GM12878 (cell line): Measurements from ENCODE around the gene CCDC24. TPM values are rescaled to one million over a fixed set of nuclear protein-coding genes. Genes with fewer than 3 reads are reported as not detected.

ENCODE experiments used
- ATAC-seq: fragments of 200-7000 bp; cut with Tn5 transposase; 3 replicates; pipeline ENCODE4 v1.9.1; 2020; ENCODE audit warnings: mild to moderate bottlenecking, moderate library complexity
- BruUV-seq: library from RNA; stranded (reverse); fragments of 400-500 nt; replicated peaks from 2 replicates; lab custom pipeline; 2021; lab: Mats Ljungman, UMichigan
- CTCF ChIA-PET: fragments of 300-600 bp; sonication (Branson Sonifier 250); formaldehyde crosslinking; extraction: SDS; loops from one replicate; lab custom pipeline; 2021; ENCODE audit warnings: inconsistent platforms; lab: Yijun Ruan, JAX
- POLR2A ChIA-PET: fragments of 350-600 bp; formaldehyde crosslinking; extraction: SDS; loops from one replicate; lab custom pipeline; 2021; ENCODE audit warnings: inconsistent platforms; lab: Charles Lee
- RAD21 ChIA-PET: fragments of 300-600 bp; sonication (Branson Sonifier 250); formaldehyde crosslinking; loops from one replicate; lab custom pipeline; 2023; ENCODE audit warnings: antibody characterized with exemption; ENCODE audit not compliant: unreplicated experiment; lab: Charles Lee
- SMC1A ChIA-PET: fragments of 300-600 bp; sonication (Branson Sonifier 250); formaldehyde crosslinking; loops from one replicate; lab custom pipeline; 2023; ENCODE audit not compliant: unreplicated experiment, uncharacterized antibody; lab: Charles Lee
- DNase-seq: peaks from one replicate; pipeline ENCODE4 v3.0.0-alpha.2; 2011; ENCODE audit warnings: low read depth, low spot score
- FAIRE-seq: peaks from 3 replicates; lab custom pipeline; 2011; peaks lifted over from hg19 to GRCh38; lab: Jason Lieb, UNC
- H2AFZ ChIP-seq: 2 replicates; pipeline ENCODE4 v1.6.0; 2011; ENCODE audit warnings: low read depth, low read length, control low read depth; ENCODE audit not compliant: control insufficient read depth
- H3K27ac ChIP-seq: 2 replicates; pipeline ENCODE4 v1.5.1; 2011; ENCODE audit warnings: control low read depth; ENCODE audit not compliant: control insufficient read depth, insufficient read depth
- H3K27me3 ChIP-seq, 2 experiments: replicated peaks in 1 of 2; 2 replicates each; pipeline versions ENCODE4 v1.6.0 to v1.6.1; 2011; ENCODE audit warnings: low read length in 1 of 2; ENCODE audit not compliant: control insufficient read depth in 2 of 2, insufficient read depth in 2 of 2
- H3K36me3 ChIP-seq, 2 experiments: 2 replicates each; pipeline ENCODE4 v1.5.1; 2011; ENCODE audit warnings: low read length in 1 of 2; ENCODE audit not compliant: control insufficient read depth in 2 of 2, insufficient read depth in 2 of 2
- H3K4me1 ChIP-seq: 2 replicates; pipeline ENCODE4 v1.6.1; 2011; ENCODE audit warnings: mild to moderate bottlenecking, low read length, moderate library complexity, mixed read lengths; ENCODE audit not compliant: control insufficient read depth, insufficient read depth
- H3K4me2 ChIP-seq: 2 replicates; pipeline ENCODE4 v1.6.0; 2011; ENCODE audit warnings: control low read depth; ENCODE audit not compliant: control insufficient read depth, insufficient read depth
- H3K4me3 ChIP-seq: fragments of 200-600 bp; sonication (generic); 2 replicates; pipeline ENCODE4 v1.5.1; 2016
- H3K79me2 ChIP-seq: 2 replicates; pipeline ENCODE4 v1.6.0; 2011; ENCODE audit warnings: low read length; ENCODE audit not compliant: control insufficient read depth, insufficient read depth
- H3K9ac ChIP-seq: 2 replicates; pipeline ENCODE4 v1.8.0; 2011; ENCODE audit warnings: low read length, control low read depth, mixed read lengths; ENCODE audit not compliant: control insufficient read depth, insufficient read depth
- H3K9me3 ChIP-seq: replicated peaks from 3 replicates; pipeline ENCODE4 v1.5.1; 2011; ENCODE audit warnings: mild to moderate bottlenecking, low read length; ENCODE audit not compliant: control insufficient read depth, insufficient read depth
- H4K20me1 ChIP-seq: 2 replicates; pipeline ENCODE4 v1.6.0; 2011; ENCODE audit not compliant: control insufficient read depth, insufficient read depth
- ATF7 ChIP-seq: fragments of 450-650 bp; IDR thresholded peaks from 2 replicates; pipeline ENCODE4 v1.6.1; 2016; ENCODE audit warnings: low read depth, mild to moderate bottlenecking
- BACH1 ChIP-seq: fragments of 450-650 bp; IDR thresholded peaks from 2 replicates; pipeline ENCODE4 v1.6.1; 2017; ENCODE audit warnings: mild to moderate bottlenecking, borderline replicate concordance
- CBX5 ChIP-seq: sonication (generic); IDR thresholded peaks from 2 replicates; pipeline ENCODE4 v1.6.1; 2016; ENCODE audit warnings: low read depth, moderate library complexity, mild to moderate bottlenecking, inconsistent platforms
- CEBPB ChIP-seq, 2 experiments: fragments of 150-350 bp in 1 of 2; IDR thresholded peaks; 2 replicates each; pipeline ENCODE4 v1.6.1; 2012 to 2014; ENCODE audit warnings: low read depth in 2 of 2, low read length in 2 of 2, borderline replicate concordance in 1 of 2, inconsistent platforms in 1 of 2
- CHD1 ChIP-seq: IDR thresholded peaks from 2 replicates; pipeline ENCODE4 v1.6.1; 2012; ENCODE audit warnings: low read depth, low read length, improper control_type of control experiment
- CREB1 ChIP-seq: IDR thresholded peaks from 2 replicates; pipeline ENCODE4 v1.6.1; 2012; ENCODE audit warnings: low read depth, mild to moderate bottlenecking, inconsistent platforms
- DPF2 ChIP-seq: fragments of 450-650 bp; IDR thresholded peaks from 2 replicates; pipeline ENCODE4 v1.6.1; 2017; ENCODE audit warnings: mild to moderate bottlenecking
- FOXM1 ChIP-seq: IDR thresholded peaks from 2 replicates; pipeline ENCODE4 v1.6.1; 2012; ENCODE audit warnings: low read depth, mild to moderate bottlenecking, inconsistent platforms, low read length, moderate library complexity
- HDAC2 ChIP-seq: fragments of 200-600 bp; sonication (generic); IDR thresholded peaks from 2 replicates; pipeline ENCODE4 v1.6.1; 2017
- MYB ChIP-seq: fragments of 150-350 bp; IDR thresholded peaks from 2 replicates; pipeline ENCODE4 v1.6.1; 2014; ENCODE audit warnings: mild to moderate bottlenecking, low read depth, low read length, borderline replicate concordance
- NBN ChIP-seq: fragments of 450-650 bp; IDR thresholded peaks from 2 replicates; pipeline ENCODE4 v1.6.1; 2016
- NFXL1 ChIP-seq: fragments of 450-650 bp; IDR thresholded peaks from 2 replicates; pipeline ENCODE4 v1.6.1; 2017; ENCODE audit warnings: antibody characterized with exemption, mild to moderate bottlenecking, borderline replicate concordance
- NFYB ChIP-seq: IDR thresholded peaks from 2 replicates; pipeline ENCODE4 v1.6.1; 2011; ENCODE audit warnings: low read depth, mild to moderate bottlenecking, low read length, improper control_type of control experiment, moderate library complexity; ENCODE audit not compliant: insufficient read depth
- SMAD5 ChIP-seq: IDR thresholded peaks from 2 replicates; pipeline ENCODE4 v1.6.1; 2016; ENCODE audit warnings: antibody characterized with exemption, low read depth
- TCF12 ChIP-seq: IDR thresholded peaks from 2 replicates; pipeline ENCODE4 v1.6.1; 2011; ENCODE audit warnings: low read depth, mild to moderate bottlenecking, low read length
- ZNF274 ChIP-seq: IDR thresholded peaks from one replicate; pipeline ENCODE4 v1.8.0; 2011; ENCODE audit not compliant: insufficient read length, insufficient read depth
- WGBS: methylation state at CpG from one replicate; pipeline ENCODE4 v1.1.6; 2016; ENCODE audit warnings: low lambda C conversion rate; ENCODE audit not compliant: insufficient replicate concordance, insufficient coverage; ENCODE audit errors: missing lambda C conversion rate; 5-methylcytosine and 5-hydroxymethylcytosine counted together
- in situ Hi-C: fragments of 300-500 bp; cut with MboI; formaldehyde crosslinking; loops from 9 replicates; pipeline ENCODE4 v1.14.3; 2018; ENCODE audit warnings: mixed read lengths
- intact Hi-C: fragments of 100-400 bp; cut with micrococcal nuclease; formaldehyde crosslinking; loops from one replicate; pipeline ENCODE4 v1.14.2; 2022; ENCODE audit not compliant: unreplicated experiment
- polyA plus RNA-seq, 11 experiments: library from polyadenylated mRNA; depleted of rRNA in 4 of 11; unstranded in 6 of 11; stranded (reverse) in 5 of 11; fragments of >200 nt; fragmentation: Nextera tagmentation in 4 of 11; fragmentation: Illumina TruSeq in 1 of 11; extraction: Ambion mirVana in 4 of 11; extraction: Trizol in 1 of 11; gene quantifications; 1 replicate in 1 of 11; 2 replicates in 10 of 11; pipeline versions ENCODE4 v1.2.1 to v1.2.3, GENCODE V29; 2011 to 2016; ENCODE audit warnings: inconsistent platforms in 2 of 11, missing spikeins in 2 of 11, low read depth in 1 of 11
- total RNA-seq, 4 experiments: library from RNA; depleted of rRNA in 3 of 4; stranded (reverse); fragments of >200 nt in 3 of 4; fragmentation: Illumina TruSeq in 1 of 4; extraction: Trizol in 1 of 4; gene quantifications; 2 replicates each; pipeline versions ENCODE4 v1.2.1 to v1.2.3, GENCODE V29; 2013 to 2021
- TF ChIP-seq, protein P1 (sequence below): fragments of 450-650 bp; formaldehyde crosslinking; IDR thresholded peaks from 2 replicates; pipeline ENCODE4 v1.4.0; 2020; ENCODE audit warnings: mild to moderate bottlenecking, moderate library complexity
- TF ChIP-seq, protein P2 (sequence below): fragments of 450-650 bp; IDR thresholded peaks from 2 replicates; pipeline ENCODE4 v1.6.1; 2014; ENCODE audit warnings: mild to moderate bottlenecking
- TF ChIP-seq, protein P3 (sequence below): IDR thresholded peaks from 2 replicates; pipeline ENCODE4 v1.6.1; 2012; ENCODE audit warnings: mild to moderate bottlenecking, low read depth, low read length

The CCDC24 gene
- total and polyA plus RNA-seq, 10 of the 15 experiments (the other 5 are each of a cell fraction or from before 2014, with no cell fraction given) = 0.18 to 3.1 (median 1.6) TPM; not detected in 1

DNA sequence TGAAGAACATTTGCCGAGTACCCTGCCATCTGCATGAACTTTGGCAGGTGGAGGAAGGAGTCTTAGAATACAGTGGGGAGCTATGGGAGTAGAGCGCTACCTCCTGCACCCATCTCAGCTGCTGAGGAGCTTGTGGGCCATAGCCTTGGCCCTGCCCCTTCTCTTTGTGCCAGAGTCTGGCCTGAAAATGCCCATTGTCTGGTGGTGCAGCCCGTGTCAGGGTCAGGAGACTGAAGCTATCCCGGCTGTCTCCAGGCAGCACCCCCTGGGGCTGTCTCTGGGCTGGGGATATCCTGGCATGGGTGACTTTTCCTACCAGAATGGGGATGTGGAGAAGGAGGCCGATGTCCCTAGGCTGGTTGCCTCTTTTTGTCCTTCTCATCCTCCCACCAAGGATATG is 37.4 kb upstream of the CCDC24 start:
- intact Hi-C loops (no loop called here), in situ Hi-C loops (no loop called here)
- Histone ChIP-seq H3K4me1 (no peaks in the 10 kb centered on the region), H2AFZ (no peak overlapping the region), H4K20me1 (no peaks in the 10 kb centered on the region), H3K79me2 (no peaks in the 10 kb centered on the region), H3K27me3 (no peaks in the 10 kb centered on the region), H3K9ac (no peak overlapping the region), H3K36me3 (peaks cover 0 to 16% of the 10 kb centered on the region in 2 experiments; a peak in 1 of 4 replicates), H3K4me3 (no peak overlapping the region), H3K27ac (no peak overlapping the region), H3K9me3 (no peaks in the 10 kb centered on the region), H3K4me2 (no peak overlapping the region)
- POLR2A ChIA-PET = no interaction called here
- RAD21 ChIA-PET = no interaction called here
- SMC1A ChIA-PET = interaction anchor here (0.8 to 1.7 kb wide), 5 partner anchors 19 to 190 kb away, joined by 3 to 8 read pairs (median 3); no protein-coding TSS in a partner anchor
- no TSS peak for BruUV-seq
- 90% methylated on average over 5 of the region's 5 CpGs for WGBS
- ATAC-seq (no peak), FAIRE-seq (no peak), DNase-seq (no peak)
- CTCF ChIA-PET = interaction anchor here (0.7 kb wide), 1 partner anchor 8 kb away, joined by 3 read pairs; no protein-coding TSS in a partner anchor
- TF ChIP-seq, protein P1, sequence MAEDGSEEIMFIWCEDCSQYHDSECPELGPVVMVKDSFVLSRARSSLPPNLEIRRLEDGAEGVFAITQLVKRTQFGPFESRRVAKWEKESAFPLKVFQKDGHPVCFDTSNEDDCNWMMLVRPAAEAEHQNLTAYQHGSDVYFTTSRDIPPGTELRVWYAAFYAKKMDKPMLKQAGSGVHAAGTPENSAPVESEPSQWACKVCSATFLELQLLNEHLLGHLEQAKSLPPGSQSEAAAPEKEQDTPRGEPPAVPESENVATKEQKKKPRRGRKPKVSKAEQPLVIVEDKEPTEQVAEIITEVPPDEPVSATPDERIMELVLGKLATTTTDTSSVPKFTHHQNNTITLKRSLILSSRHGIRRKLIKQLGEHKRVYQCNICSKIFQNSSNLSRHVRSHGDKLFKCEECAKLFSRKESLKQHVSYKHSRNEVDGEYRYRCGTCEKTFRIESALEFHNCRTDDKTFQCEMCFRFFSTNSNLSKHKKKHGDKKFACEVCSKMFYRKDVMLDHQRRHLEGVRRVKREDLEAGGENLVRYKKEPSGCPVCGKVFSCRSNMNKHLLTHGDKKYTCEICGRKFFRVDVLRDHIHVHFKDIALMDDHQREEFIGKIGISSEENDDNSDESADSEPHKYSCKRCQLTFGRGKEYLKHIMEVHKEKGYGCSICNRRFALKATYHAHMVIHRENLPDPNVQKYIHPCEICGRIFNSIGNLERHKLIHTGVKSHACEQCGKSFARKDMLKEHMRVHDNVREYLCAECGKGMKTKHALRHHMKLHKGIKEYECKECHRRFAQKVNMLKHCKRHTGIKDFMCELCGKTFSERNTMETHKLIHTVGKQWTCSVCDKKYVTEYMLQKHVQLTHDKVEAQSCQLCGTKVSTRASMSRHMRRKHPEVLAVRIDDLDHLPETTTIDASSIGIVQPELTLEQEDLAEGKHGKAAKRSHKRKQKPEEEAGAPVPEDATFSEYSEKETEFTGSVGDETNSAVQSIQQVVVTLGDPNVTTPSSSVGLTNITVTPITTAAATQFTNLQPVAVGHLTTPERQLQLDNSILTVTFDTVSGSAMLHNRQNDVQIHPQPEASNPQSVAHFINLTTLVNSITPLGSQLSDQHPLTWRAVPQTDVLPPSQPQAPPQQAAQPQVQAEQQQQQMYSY (CRISPR knock-in tag) = no peak
- TF ChIP-seq, protein P2, sequence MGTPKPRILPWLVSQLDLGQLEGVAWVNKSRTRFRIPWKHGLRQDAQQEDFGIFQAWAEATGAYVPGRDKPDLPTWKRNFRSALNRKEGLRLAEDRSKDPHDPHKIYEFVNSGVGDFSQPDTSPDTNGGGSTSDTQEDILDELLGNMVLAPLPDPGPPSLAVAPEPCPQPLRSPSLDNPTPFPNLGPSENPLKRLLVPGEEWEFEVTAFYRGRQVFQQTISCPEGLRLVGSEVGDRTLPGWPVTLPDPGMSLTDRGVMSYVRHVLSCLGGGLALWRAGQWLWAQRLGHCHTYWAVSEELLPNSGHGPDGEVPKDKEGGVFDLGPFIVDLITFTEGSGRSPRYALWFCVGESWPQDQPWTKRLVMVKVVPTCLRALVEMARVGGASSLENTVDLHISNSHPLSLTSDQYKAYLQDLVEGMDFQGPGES = no peak
- TF ChIP-seq CBX5 = no peak
- TF ChIP-seq CHD1 = no peak
- no peak for TF ChIP-seq NBN
- TF ChIP-seq, protein P3, sequence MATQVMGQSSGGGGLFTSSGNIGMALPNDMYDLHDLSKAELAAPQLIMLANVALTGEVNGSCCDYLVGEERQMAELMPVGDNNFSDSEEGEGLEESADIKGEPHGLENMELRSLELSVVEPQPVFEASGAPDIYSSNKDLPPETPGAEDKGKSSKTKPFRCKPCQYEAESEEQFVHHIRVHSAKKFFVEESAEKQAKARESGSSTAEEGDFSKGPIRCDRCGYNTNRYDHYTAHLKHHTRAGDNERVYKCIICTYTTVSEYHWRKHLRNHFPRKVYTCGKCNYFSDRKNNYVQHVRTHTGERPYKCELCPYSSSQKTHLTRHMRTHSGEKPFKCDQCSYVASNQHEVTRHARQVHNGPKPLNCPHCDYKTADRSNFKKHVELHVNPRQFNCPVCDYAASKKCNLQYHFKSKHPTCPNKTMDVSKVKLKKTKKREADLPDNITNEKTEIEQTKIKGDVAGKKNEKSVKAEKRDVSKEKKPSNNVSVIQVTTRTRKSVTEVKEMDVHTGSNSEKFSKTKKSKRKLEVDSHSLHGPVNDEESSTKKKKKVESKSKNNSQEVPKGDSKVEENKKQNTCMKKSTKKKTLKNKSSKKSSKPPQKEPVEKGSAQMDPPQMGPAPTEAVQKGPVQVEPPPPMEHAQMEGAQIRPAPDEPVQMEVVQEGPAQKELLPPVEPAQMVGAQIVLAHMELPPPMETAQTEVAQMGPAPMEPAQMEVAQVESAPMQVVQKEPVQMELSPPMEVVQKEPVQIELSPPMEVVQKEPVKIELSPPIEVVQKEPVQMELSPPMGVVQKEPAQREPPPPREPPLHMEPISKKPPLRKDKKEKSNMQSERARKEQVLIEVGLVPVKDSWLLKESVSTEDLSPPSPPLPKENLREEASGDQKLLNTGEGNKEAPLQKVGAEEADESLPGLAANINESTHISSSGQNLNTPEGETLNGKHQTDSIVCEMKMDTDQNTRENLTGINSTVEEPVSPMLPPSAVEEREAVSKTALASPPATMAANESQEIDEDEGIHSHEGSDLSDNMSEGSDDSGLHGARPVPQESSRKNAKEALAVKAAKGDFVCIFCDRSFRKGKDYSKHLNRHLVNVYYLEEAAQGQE = no peak
- no peak for TF ChIP-seq NFXL1
- no peak for TF ChIP-seq ATF7
- TF ChIP-seq DPF2 = no peak
- TF ChIP-seq MYB = no peak
- TF ChIP-seq FOXM1 = no peak
- no peak for TF ChIP-seq CREB1
- no peak for TF ChIP-seq TCF12
- TF ChIP-seq CEBPB (IDR thresholded peaks at IDR 0.05; ENCODE audit: borderline replicate concordance in 1 of 2, low read depth in 2 of 2, low read length in 2 of 2) = no peak
- no peak for TF ChIP-seq NFYB
- TF ChIP-seq SMAD5 = no peak
- no peak for TF ChIP-seq ZNF274
- TF ChIP-seq HDAC2 = no peak
- TF ChIP-seq BACH1 = no peak
